A673 (cell line): ENCODE data around the gene NDUFA1. TPM values are rescaled to one million over a fixed set of nuclear protein-coding genes. Genes with fewer than 3 reads are reported as not detected.

ENCODE experiments used
- BruUV-seq: library from RNA; stranded (reverse); fragments of 400-500 nt; replicated peaks from 2 replicates; lab custom pipeline; 2021; lab: Mats Ljungman, UMichigan
- CTCF ChIA-PET: fragments of 300-600 bp; sonication (Branson Sonifier 250); formaldehyde crosslinking; loops from one replicate; lab custom pipeline; 2022; ENCODE audit warnings: antibody characterized with exemption; lab: Charles Lee
- POLR2A ChIA-PET: fragments of 300-600 bp; sonication (Branson Sonifier 250); formaldehyde crosslinking; loops from one replicate; lab custom pipeline; 2022; ENCODE audit warnings: antibody characterized with exemption; ENCODE audit not compliant: low non-redundant PET; lab: Charles Lee
- DNase-seq: peaks from one replicate; pipeline ENCODE4 v3.0.0-alpha.2; 2015; ENCODE audit warnings: low spot score
- H3K27ac ChIP-seq: fragments of 200-600 bp; sonication (generic); 2 replicates; pipeline ENCODE4 v1.5.1; 2016; ENCODE audit warnings: mixed run types, low read depth, mild to moderate bottlenecking, mixed read lengths, antibody characterized with exemption, low read length; ENCODE audit not compliant: poor library complexity, severe bottlenecking
- H3K27me3 ChIP-seq: fragments of 200-600 bp; sonication (generic); replicated peaks from 2 replicates; pipeline ENCODE4 v1.6.1; 2017; ENCODE audit warnings: mixed run types, low read depth, mild to moderate bottlenecking, mixed read lengths, antibody characterized with exemption, low read length; ENCODE audit not compliant: insufficient read depth, poor library complexity
- H3K36me3 ChIP-seq: fragments of 200-600 bp; sonication (generic); 2 replicates; pipeline ENCODE4 v1.6.1; 2016; ENCODE audit warnings: mixed run types, mild to moderate bottlenecking, mixed read lengths, antibody characterized with exemption, low read length; ENCODE audit not compliant: insufficient read depth, poor library complexity, severe bottlenecking
- H3K4me1 ChIP-seq: fragments of 200-600 bp; sonication (generic); 2 replicates; pipeline ENCODE4 v1.6.1; 2017; ENCODE audit warnings: mixed run types, mild to moderate bottlenecking, mixed read lengths, antibody characterized with exemption, low read length; ENCODE audit not compliant: insufficient read depth, poor library complexity, severe bottlenecking
- H3K4me3 ChIP-seq: fragments of 200-600 bp; sonication (generic); 2 replicates; pipeline ENCODE4 v1.5.1; 2016; ENCODE audit warnings: low read depth, mixed run types, mild to moderate bottlenecking, mixed read lengths, low read length; ENCODE audit not compliant: poor library complexity, severe bottlenecking
- H3K9me3 ChIP-seq: fragments of 200-600 bp; sonication (generic); 2 replicates; pipeline ENCODE4 v1.6.1; 2016; ENCODE audit warnings: mixed run types, low read depth, mild to moderate bottlenecking, mixed read lengths, antibody characterized with exemption, low read length; ENCODE audit not compliant: poor library complexity, severe bottlenecking
- CTCF ChIP-seq: fragments of 300-800, 200-600 bp; sonication (generic); conservative IDR thresholded peaks from 2 replicates; pipeline ENCODE4 v1.5.1; 2017; ENCODE audit warnings: low read depth, mild to moderate bottlenecking, antibody characterized with exemption, low read length, moderate library complexity, mixed read lengths
- EZH2 ChIP-seq: fragments of 200-600 bp; sonication (generic); IDR thresholded peaks from 2 replicates; pipeline ENCODE4 v1.6.1; 2017; ENCODE audit warnings: borderline replicate concordance, low read depth, mild to moderate bottlenecking, mixed read lengths, antibody characterized with exemption, low read length; ENCODE audit not compliant: poor library complexity, severe bottlenecking
- intact Hi-C: fragments of 100-400 bp; cut with micrococcal nuclease; formaldehyde crosslinking; loops from one replicate; pipeline ENCODE4 v1.10.0; 2022; ENCODE audit not compliant: unreplicated experiment
- total RNA-seq: library from RNA; stranded (reverse); gene quantifications from 2 replicates; pipeline ENCODE4 v1.2.3, GENCODE V29; 2021

Gene NDUFA1
- total RNA-seq, 1 experiment from 2014 or later: 123 TPM

DNA sequence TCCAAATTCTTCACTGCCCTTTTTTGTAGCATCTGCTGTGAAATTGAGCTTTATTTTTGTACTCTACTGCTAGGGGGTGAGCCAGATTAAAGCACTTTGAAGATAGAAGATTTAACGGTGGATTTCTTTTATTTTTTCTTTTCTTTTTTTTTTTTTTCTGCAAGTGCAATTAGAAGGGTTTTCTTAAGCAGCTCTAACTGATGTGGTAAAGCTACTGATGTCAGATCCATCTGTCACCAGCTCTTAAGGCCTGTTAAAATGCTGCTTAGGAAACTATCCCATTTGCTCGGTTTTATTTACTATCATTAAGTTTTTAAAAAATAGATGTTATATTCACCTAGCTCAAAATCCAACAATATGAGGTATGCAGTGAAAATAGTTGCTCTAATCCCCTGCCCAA lies 7.1 kb downstream of the NDUFA1 start:
- Histone ChIP-seq H3K27ac (no peak overlapping the region), H3K27me3 (no peaks in the 10 kb centered on the region), H3K9me3 (no peaks in the 10 kb centered on the region), H3K36me3 (peaks cover 17% of the 10 kb centered on the region), H3K4me1 (no peaks in the 10 kb centered on the region), H3K4me3 (no peak overlapping the region)
- no TSS peak for BruUV-seq
- TF ChIP-seq EZH2 (no peak), CTCF (no peak)
- intact Hi-C loops: no loop called here
- POLR2A ChIA-PET: no interaction called here
- CTCF ChIA-PET: no interaction called here
- DNase-seq: no peak

GRCh38 chrX:119880076-119880475 lies 8.4 kb downstream of the NDUFA1 start:
- Histone ChIP-seq H3K36me3 (peaks cover 17% of the 10 kb centered on the region), H3K4me3 (no peak overlapping the region), H3K27ac (no peak overlapping the region), H3K4me1 (no peaks in the 10 kb centered on the region), H3K9me3 (no peaks in the 10 kb centered on the region), H3K27me3 (no peaks in the 10 kb centered on the region)
- intact Hi-C loops: loop anchor here (2.0 kb wide), 1 partner anchor 363 kb away; no protein-coding TSS in a partner anchor
- no peak for DNase-seq
- ChIA-PET CTCF (interaction anchor here (0.6 kb wide), 1 partner anchor 325 kb away, joined by 3 read pairs; no protein-coding TSS in a partner anchor), POLR2A (no interaction called here)
- no TSS peak for BruUV-seq
- TF ChIP-seq CTCF: no peak
- TF ChIP-seq EZH2: no peak

- Histone ChIP-seq H3K4me3 (no peak overlapping the region), H3K36me3 (peaks cover 12% of the 10 kb centered on the region), H3K27me3 (no peaks in the 10 kb centered on the region), H3K27ac (no peak overlapping the region), H3K9me3 (no peaks in the 10 kb centered on the region), H3K4me1 (no peaks in the 10 kb centered on the region)
- ChIA-PET CTCF (interaction anchor here (0.6 kb wide), 1 partner anchor 326 kb away, joined by 3 read pairs; no protein-coding TSS in a partner anchor), POLR2A (no interaction called here)
- no TSS peak for BruUV-seq
- intact Hi-C loops: loop anchor here (2.0 kb wide), 1 partner anchor 364 kb away; no protein-coding TSS in a partner anchor
- DNase-seq: peak; percentile 66
- TF ChIP-seq EZH2 (no peak), CTCF (peak; percentile 69)
Observed at GRCh38 chrX:119880552-119881437, 9.2 kb downstream of the NDUFA1 start.
